GDM1 (cell line): Measurements from ENCODE around the gene UTP11.

ENCODE experiments used
- DNase-seq: peaks from one replicate; lab custom pipeline; 2025; lab: John Stamatoyannopoulos, UW

UTP11 gene

GRCh38 chr1:38046333-38046883 lies 33.9 kb downstream of the UTP11 start, which contains the start of gene POU3F1:
TSS of gene POU3F1 (minus strand) at chr1:38046793. CDS start at chr1:38046743, 50 bp downstream.
- DNase-seq: no peak

GRCh38 chr1:38046884-38047602 lies 34.5 kb downstream of the UTP11 start:
- DNase-seq: no peak

GRCh38 chr1:38047603-38048141 lies 35.1 kb downstream of the UTP11 start:
- no peak for DNase-seq

GRCh38 chr1:38050397-38051078 lies 38.0 kb downstream of the UTP11 start:
- no peak for DNase-seq

- DNase-seq: no peak
Measured at GRCh38 chr1:38051079-38051543, 38.6 kb downstream of the UTP11 start.

GRCh38 chr1:38052750-38053415 lies 40.3 kb downstream of the UTP11 start:
- no peak for DNase-seq

- no peak for DNase-seq
Measured at GRCh38 chr1:38053416-38054091, 41.0 kb downstream of the UTP11 start.

GRCh38 chr1:38055398-38055797 lies 42.9 kb downstream of the UTP11 start:
- DNase-seq: no peak

GRCh38 chr1:38055965-38056364 lies 43.4 kb downstream of the UTP11 start:
- no peak for DNase-seq

- no peak for DNase-seq
Measured at GRCh38 chr1:38059635-38060250, 47.2 kb downstream of the UTP11 start.

- no peak for DNase-seq
Measured at GRCh38 chr1:38060498-38060897, 48.0 kb downstream of the UTP11 start.

- DNase-seq: no peak
Measured at GRCh38 chr1:38061290-38061689, 48.8 kb downstream of the UTP11 start.

- no peak for DNase-seq
Measured at GRCh38 chr1:38061883-38062328, 49.4 kb downstream of the UTP11 start.

- no peak for DNase-seq
Measured at GRCh38 chr1:38062361-38063288, 50.1 kb downstream of the UTP11 start.

GRCh38 chr1:38063616-38064015 lies 51.1 kb downstream of the UTP11 start:
- DNase-seq: no peak

- DNase-seq: no peak
Measured at GRCh38 chr1:38064197-38064903, 51.8 kb downstream of the UTP11 start.

- no peak for DNase-seq
Measured at GRCh38 chr1:38068220-38068979, 55.9 kb downstream of the UTP11 start.

GRCh38 chr1:38068980-38069340 lies 56.4 kb downstream of the UTP11 start:
- no peak for DNase-seq
